Natural killer cell (primary cell): ENCODE results near the gene SSUH2. TPM values are rescaled to one million over a fixed set of nuclear protein-coding genes. Genes with fewer than 3 reads are reported as not detected.

Experiments used
- ATAC-seq, 3 donors: fragments of 150-1000 bp in 2 of 3; fragments of 200-7000 bp in 1 of 3; cut with Tn5 transposase; 1 replicate in 1 of 3; 2 replicates in 2 of 3; pipeline ENCODE4 v1.10.0; 2021; ENCODE audit warnings: mild to moderate bottlenecking in 2 of 3, moderate library complexity in 2 of 3
- DNase-seq, 2 donors: peaks; one replicate each; pipeline versions ENCODE4 v3.0.0 to v3.0.0-alpha.2; 2013 to 2021; ENCODE audit warnings: mixed read lengths in 1 of 2
- H3K27ac ChIP-seq: one replicate; pipeline ENCODE4 v1.5.1; 2013; ENCODE audit warnings: mild to moderate bottlenecking, low read length
- H3K27me3 ChIP-seq: one replicate; pipeline ENCODE4 v1.6.1; 2013; ENCODE audit warnings: low read length; ENCODE audit not compliant: control insufficient read depth, insufficient read depth
- H3K36me3 ChIP-seq: one replicate; pipeline ENCODE4 v1.6.1; 2013; ENCODE audit warnings: low read length; ENCODE audit not compliant: control insufficient read depth, insufficient read depth
- H3K4me1 ChIP-seq: one replicate; pipeline ENCODE4 v1.6.1; 2013; ENCODE audit warnings: low read length; ENCODE audit not compliant: control insufficient read depth, insufficient read depth
- H3K4me3 ChIP-seq: one replicate; pipeline ENCODE4 v1.5.1; 2013; ENCODE audit warnings: low read length
- H3K9me3 ChIP-seq: one replicate; pipeline ENCODE4 v1.6.1; 2013; ENCODE audit warnings: low read length; ENCODE audit not compliant: control insufficient read depth, insufficient read depth
- H3K27ac Mint-ChIP-seq, 2 donors: one replicate each; pipeline ENCODE4 v1.8.0; 2022; ENCODE audit warnings: mild to moderate bottlenecking in 2 of 2, mixed read lengths in 2 of 2, moderate library complexity in 1 of 2
- H3K27me3 Mint-ChIP-seq, 2 donors: one replicate each; pipeline ENCODE4 v1.8.0; 2022; ENCODE audit warnings: low read depth in 2 of 2, mixed read lengths in 2 of 2
- H3K36me3 Mint-ChIP-seq: one replicate; pipeline ENCODE4 v1.8.0; 2022; ENCODE audit warnings: mixed read lengths
- H3K4me1 Mint-ChIP-seq, 2 donors: one replicate each; pipeline ENCODE4 v1.8.0; 2022; ENCODE audit warnings: mixed read lengths in 2 of 2
- H3K4me3 Mint-ChIP-seq: one replicate; pipeline ENCODE4 v1.8.0; 2022; ENCODE audit warnings: mild to moderate bottlenecking, moderate library complexity, mixed read lengths
- H3K9me3 Mint-ChIP-seq, 2 donors: one replicate each; pipeline ENCODE4 v1.8.0; 2022; ENCODE audit warnings: mixed read lengths in 2 of 2
- WGBS: methylation state at CpG from one replicate; pipeline ENCODE4 v1.1.7; 2013; ENCODE audit warnings: missing lambda C conversion rate; ENCODE audit not compliant: insufficient coverage; 5-methylcytosine and 5-hydroxymethylcytosine counted together
- intact Hi-C: fragments of 100-400 bp; cut with micrococcal nuclease; formaldehyde crosslinking; loops from one replicate; pipeline ENCODE4 v1.14.2; 2022
- total RNA-seq, 4 donors: library from RNA; stranded (reverse); fragments of 120-200 nt in 1 of 4; gene quantifications; one replicate each; pipeline versions ENCODE4 v1.2.3 to v1.2.4, GENCODE V29; 2013 to 2022
- TF ChIP-seq, protein P1 (sequence below): fragments of 200-600 bp; IDR thresholded peaks from one replicate; pipeline ENCODE4 v1.8.0; 2022; ENCODE audit warnings: antibody characterized with exemption

Gene SSUH2
- total RNA-seq, 3 donors from 2014 or later (not counting 1 experiment from before 2014, with no cell fraction given) = not detected

DNA sequence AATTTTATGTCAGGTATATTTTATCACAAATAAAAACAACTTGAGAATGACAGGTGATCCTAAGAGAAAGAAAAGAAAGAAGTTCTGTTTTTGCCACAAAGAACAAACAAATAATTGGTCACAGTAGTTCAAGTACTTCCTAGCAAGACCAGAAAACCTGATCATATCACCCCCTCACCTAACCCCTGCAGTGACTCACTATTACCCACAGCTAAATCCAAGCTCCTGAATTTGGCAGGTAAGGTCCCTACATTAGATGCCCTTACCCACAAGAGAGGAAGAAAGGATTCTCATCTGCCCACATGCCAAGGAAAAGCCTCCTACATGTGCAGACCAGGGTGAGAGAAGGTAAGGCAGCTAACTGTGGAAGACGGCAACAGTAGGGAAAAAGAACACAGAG lies 4.4 kb downstream of the SSUH2 start:
- intact Hi-C loops = no loop called here
- DNase-seq = no peak
- Histone ChIP-seq H3K27me3 (no peaks in the 10 kb centered on the region), H3K4me3 (no peak overlapping the region), H3K27ac (no peak overlapping the region), H3K4me1 (no peaks in the 10 kb centered on the region), H3K9me3 (no peaks in the 10 kb centered on the region), H3K36me3 (no peaks in the 10 kb centered on the region)
- TF ChIP-seq, protein P1, sequence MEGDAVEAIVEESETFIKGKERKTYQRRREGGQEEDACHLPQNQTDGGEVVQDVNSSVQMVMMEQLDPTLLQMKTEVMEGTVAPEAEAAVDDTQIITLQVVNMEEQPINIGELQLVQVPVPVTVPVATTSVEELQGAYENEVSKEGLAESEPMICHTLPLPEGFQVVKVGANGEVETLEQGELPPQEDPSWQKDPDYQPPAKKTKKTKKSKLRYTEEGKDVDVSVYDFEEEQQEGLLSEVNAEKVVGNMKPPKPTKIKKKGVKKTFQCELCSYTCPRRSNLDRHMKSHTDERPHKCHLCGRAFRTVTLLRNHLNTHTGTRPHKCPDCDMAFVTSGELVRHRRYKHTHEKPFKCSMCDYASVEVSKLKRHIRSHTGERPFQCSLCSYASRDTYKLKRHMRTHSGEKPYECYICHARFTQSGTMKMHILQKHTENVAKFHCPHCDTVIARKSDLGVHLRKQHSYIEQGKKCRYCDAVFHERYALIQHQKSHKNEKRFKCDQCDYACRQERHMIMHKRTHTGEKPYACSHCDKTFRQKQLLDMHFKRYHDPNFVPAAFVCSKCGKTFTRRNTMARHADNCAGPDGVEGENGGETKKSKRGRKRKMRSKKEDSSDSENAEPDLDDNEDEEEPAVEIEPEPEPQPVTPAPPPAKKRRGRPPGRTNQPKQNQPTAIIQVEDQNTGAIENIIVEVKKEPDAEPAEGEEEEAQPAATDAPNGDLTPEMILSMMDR = no peak
- 90% methylated on average over 1 of the region's 1 CpG for WGBS
- Mint-ChIP-seq H3K9me3 (no peaks in the 10 kb centered on the region), H3K27ac (no peak overlapping the region), H3K4me3 (no peak overlapping the region), H3K4me1 (no peaks in the 10 kb centered on the region), H3K36me3 (no peaks in the 10 kb centered on the region), H3K27me3 (peaks cover 2 to 26% of the 10 kb centered on the region in 2 donors)
- ATAC-seq = no peak

DNA sequence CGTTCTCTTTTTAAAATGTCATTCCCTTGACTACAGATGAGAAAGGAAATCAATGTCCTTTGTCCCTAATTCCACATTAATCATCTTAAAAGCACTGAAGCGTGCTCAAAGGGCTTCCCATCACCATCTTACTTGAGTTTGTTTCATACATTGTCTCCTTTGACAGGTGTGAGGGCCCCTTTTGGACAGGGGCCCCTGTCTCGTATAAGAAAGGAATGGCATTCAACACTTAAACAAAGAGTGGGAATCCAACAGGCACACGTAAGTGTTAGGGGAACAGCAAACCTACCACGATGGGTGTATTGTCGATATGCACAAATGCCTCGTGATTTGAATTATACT lies 5.0 kb downstream of the SSUH2 start:
- Mint-ChIP-seq H3K4me1 (no peaks in the 10 kb centered on the region), H3K9me3 (no peaks in the 10 kb centered on the region), H3K4me3 (no peak overlapping the region), H3K27me3 (peaks cover 2 to 23% of the 10 kb centered on the region in 2 donors), H3K36me3 (no peaks in the 10 kb centered on the region), H3K27ac (no peak overlapping the region)
- Histone ChIP-seq H3K36me3 (no peaks in the 10 kb centered on the region), H3K4me3 (no peak overlapping the region), H3K27me3 (no peaks in the 10 kb centered on the region), H3K4me1 (no peaks in the 10 kb centered on the region), H3K9me3 (no peaks in the 10 kb centered on the region), H3K27ac (no peak overlapping the region)
- intact Hi-C loops = no loop called here
- DNase-seq (no peak), ATAC-seq (no peak)
- TF ChIP-seq, protein P1 = no peak
- 89% methylated on average over 7 of the region's 7 CpGs for WGBS

DNA sequence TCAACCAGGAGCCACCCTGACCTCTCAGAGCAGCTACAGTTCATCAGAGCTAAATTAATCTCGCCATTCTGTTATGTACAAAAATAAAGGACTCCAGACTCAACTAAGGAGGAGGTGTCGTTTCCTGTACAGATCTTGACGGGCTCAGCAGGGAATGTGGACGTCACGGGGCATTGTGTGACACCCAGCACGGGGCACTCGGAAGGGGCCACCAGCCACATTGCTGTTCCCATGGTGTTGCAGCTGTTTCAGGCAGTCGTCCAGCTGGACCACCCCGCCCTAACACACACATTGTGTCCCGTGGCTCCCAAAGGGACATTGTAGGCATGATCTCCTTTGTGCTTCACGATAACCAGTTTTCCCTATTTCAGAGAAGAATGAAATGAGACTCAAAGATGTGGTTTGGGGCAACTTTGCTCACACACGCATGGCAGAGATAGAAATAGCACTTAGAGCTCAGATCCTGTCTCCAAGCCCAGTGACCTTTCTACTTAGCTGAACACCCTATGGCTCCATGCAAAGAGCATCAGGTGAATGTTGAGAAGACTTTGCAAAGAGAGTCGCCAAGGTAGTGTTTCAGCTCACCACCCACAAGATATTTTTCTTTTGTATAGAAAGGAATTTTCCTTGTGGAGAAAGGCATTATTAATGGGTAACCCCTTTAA lies 5.5 kb downstream of the SSUH2 start:
- H3K27ac Mint-ChIP-seq = no peak overlapping the region
- TF ChIP-seq, protein P1 = no peak
- H3K4me3 Mint-ChIP-seq = no peak overlapping the region
- no peaks in the 10 kb centered on the region for H3K4me1 ChIP-seq
- H3K36me3 ChIP-seq = no peaks in the 10 kb centered on the region
- H3K4me1 Mint-ChIP-seq = no peaks in the 10 kb centered on the region
- DNase-seq (no peak), ATAC-seq (no peak)
- H3K36me3 Mint-ChIP-seq = no peaks in the 10 kb centered on the region
- 89% methylated on average over 12 of the region's 13 CpGs for WGBS
- peaks cover 2 to 18% of the 10 kb centered on the region in 2 donors for H3K27me3 Mint-ChIP-seq
- intact Hi-C loops = no loop called here
- H3K27me3 ChIP-seq = no peaks in the 10 kb centered on the region
- H3K4me3 ChIP-seq = no peak overlapping the region
- no peaks in the 10 kb centered on the region for H3K9me3 Mint-ChIP-seq
- no peak overlapping the region for H3K27ac ChIP-seq
- no peaks in the 10 kb centered on the region for H3K9me3 ChIP-seq

DNA sequence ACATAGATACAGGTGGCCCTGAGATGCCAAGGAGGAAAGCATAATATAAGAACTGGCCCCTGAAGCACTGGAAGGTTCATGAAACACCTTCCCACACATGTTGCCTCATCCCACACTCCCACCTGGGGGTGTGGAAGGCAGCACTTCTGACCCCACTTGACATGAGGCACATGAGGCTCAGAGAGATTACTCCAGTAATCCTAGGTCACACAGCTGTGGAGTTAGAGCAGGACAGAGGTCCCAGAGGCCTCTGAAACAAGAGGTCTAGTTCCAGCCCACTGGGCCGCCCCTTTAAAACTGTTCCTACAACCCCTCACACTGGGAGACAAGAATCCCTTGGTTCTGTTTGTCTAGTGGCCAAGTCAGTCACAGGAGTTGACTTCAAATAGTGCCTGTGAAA lies 7.2 kb downstream of the SSUH2 start:
- intact Hi-C loops = no loop called here
- H3K27ac ChIP-seq = no peak overlapping the region
- ATAC-seq (no peak), DNase-seq (no peak)
- TF ChIP-seq, protein P1 = no peak
- H3K9me3 Mint-ChIP-seq = no peaks in the 10 kb centered on the region
- no peaks in the 10 kb centered on the region for H3K4me1 Mint-ChIP-seq
- no peaks in the 10 kb centered on the region for H3K27me3 ChIP-seq
- no peaks in the 10 kb centered on the region for H3K36me3 ChIP-seq
- no peak overlapping the region for H3K4me3 Mint-ChIP-seq
- no peak overlapping the region for H3K27ac Mint-ChIP-seq
- H3K4me1 ChIP-seq = no peaks in the 10 kb centered on the region
- H3K9me3 ChIP-seq = no peaks in the 10 kb centered on the region
- WGBS = no CpG with 5 or more reads among the region's 1 CpG
- H3K27me3 Mint-ChIP-seq = peaks cover 2 to 11% of the 10 kb centered on the region in 2 donors
- no peak overlapping the region for H3K4me3 ChIP-seq
- H3K36me3 Mint-ChIP-seq = no peaks in the 10 kb centered on the region
